Type B pancreatic cell (in vitro differentiated cells): ENCODE data around the gene PIGM. TPM values are rescaled to one million over a fixed set of nuclear protein-coding genes. Genes with fewer than 3 reads are reported as not detected.

Experiments
- DNase-seq: peaks from one replicate; pipeline ENCODE4 v3.0.0; 2021; ENCODE audit warnings: mixed read lengths; ENCODE audit not compliant: unreplicated experiment; ENCODE audit errors: extremely low spot score
- H3K27ac Mint-ChIP-seq: 2 replicates; pipeline ENCODE4 v1.8.0; 2021; ENCODE audit warnings: mild to moderate bottlenecking, mixed read lengths
- H3K27me3 Mint-ChIP-seq: 2 replicates; pipeline ENCODE4 v1.8.0; 2021; ENCODE audit warnings: mixed read lengths
- H3K36me3 Mint-ChIP-seq: 2 replicates; pipeline ENCODE4 v1.8.0; 2021; ENCODE audit warnings: mixed read lengths
- H3K4me1 Mint-ChIP-seq: one replicate; pipeline ENCODE4 v1.8.0; 2021; ENCODE audit warnings: mixed read lengths; ENCODE audit not compliant: unreplicated experiment
- H3K4me3 Mint-ChIP-seq: 2 replicates; pipeline ENCODE4 v1.8.0; 2021; ENCODE audit warnings: mild to moderate bottlenecking, mixed read lengths
- H3K9me3 Mint-ChIP-seq: 2 replicates; pipeline ENCODE4 v1.8.0; 2021; ENCODE audit warnings: mixed read lengths
- CTCF ChIP-seq: fragments of 200-600 bp; sonication (generic); conservative IDR thresholded peaks from 2 replicates; pipeline ENCODE4 v1.5.0; 2021; ENCODE audit warnings: antibody characterized with exemption, mild to moderate bottlenecking
- total RNA-seq: library from RNA; stranded (reverse); gene quantifications from 2 replicates; pipeline ENCODE4 v1.2.1, GENCODE V29; 2021; ENCODE audit warnings: low replicate concordance

The PIGM gene
- total RNA-seq, 1 donor from 2014 or later = 12.0 TPM

DNA sequence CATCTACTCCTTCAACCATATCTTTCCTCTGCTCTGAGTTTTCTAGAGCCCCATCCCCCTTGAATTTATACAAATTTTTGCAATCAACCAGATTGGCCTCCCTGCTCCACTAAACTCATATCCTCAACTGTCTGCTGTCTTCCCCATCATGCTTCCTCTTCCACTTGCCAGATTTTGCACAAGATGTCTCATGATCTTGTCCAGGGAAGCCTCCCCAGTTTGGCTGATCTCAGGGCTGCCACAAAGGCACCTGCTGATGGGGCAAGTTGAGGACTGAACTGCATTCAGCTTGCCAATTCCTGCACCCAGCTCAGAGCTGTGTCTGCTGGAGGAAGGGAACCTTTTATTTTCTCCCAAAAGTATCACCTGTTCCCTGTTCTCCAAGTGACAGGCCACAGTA, 45.7 kb upstream of the PIGM start:
- no peak overlapping the region for H3K27ac Mint-ChIP-seq
- no peak for DNase-seq
- H3K9me3 Mint-ChIP-seq = no peaks in the 10 kb centered on the region
- no peaks in the 10 kb centered on the region for H3K4me1 Mint-ChIP-seq
- no peaks in the 10 kb centered on the region for H3K36me3 Mint-ChIP-seq
- H3K27me3 Mint-ChIP-seq = peaks cover 90% of the 10 kb centered on the region
- no peak for TF ChIP-seq CTCF
- H3K4me3 Mint-ChIP-seq = no peak overlapping the region

DNA sequence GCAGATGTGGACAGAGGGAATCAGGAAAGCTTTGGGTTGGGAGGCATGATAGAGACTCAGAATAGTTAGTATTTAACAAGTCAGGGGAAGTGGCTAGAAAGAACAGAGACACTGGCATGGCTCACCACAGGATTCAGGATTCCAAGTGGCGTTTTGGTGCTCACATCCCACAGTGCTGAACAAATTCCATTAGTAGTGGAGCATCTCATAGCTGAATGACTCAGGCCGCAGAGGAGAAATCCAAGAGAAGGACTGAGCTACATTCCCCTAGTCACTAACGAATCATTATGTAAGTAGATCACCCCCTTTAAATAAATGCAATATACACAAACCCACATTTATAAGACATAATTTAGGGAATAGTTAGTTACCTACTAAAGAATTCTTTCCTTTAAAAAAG, 44.5 kb upstream of the PIGM start:
- DNase-seq = no peak
- Mint-ChIP-seq H3K9me3 (no peaks in the 10 kb centered on the region), H3K36me3 (no peaks in the 10 kb centered on the region), H3K27me3 (peaks cover 90% of the 10 kb centered on the region), H3K27ac (no peak overlapping the region), H3K4me1 (no peaks in the 10 kb centered on the region), H3K4me3 (no peak overlapping the region)
- no peak for TF ChIP-seq CTCF

DNA sequence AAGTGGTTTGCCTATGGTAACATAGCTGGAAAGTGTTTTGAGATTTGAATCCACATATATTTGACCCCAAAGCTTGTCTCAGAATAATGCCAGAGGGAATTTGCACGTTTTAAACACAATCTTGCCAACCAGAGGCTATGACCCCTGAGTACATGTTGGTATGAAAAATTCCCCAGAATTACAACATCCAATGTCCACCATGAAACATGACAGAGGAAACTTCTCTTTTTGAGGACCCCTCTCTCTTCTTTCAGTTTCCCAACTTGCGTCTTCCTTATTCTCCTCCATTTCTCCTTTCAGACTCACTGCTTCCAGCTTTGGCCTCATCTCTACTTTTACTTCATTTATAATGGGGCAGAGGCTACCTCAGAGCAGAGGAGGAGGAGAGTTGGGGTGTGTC, 44.0 kb upstream of the PIGM start:
- no peaks in the 10 kb centered on the region for H3K9me3 Mint-ChIP-seq
- no peak for TF ChIP-seq CTCF

DNA sequence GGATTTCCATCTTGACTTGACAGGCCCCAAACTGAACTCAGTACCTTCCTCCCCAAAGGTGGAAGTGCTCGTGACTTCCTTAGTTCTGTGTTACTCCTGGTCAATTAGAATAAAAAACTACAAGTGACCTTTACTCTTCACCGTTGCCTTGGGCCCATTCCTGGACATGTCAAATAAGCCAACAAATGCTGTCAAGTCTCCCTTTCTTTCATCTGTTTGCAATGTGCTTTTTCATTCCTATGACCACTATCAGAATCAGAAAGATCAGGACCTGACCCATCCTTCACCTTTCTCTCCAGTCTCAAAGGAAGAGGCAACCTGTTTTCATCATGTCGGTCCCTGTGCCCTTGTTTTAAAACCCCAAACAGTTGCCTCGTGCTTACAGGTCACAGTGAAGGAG, 43.1 kb upstream of the PIGM start:
- Mint-ChIP-seq H3K36me3 (no peaks in the 10 kb centered on the region), H3K4me3 (no peak overlapping the region), H3K27me3 (peaks cover 88% of the 10 kb centered on the region), H3K27ac (no peak overlapping the region), H3K4me1 (peaks cover 7% of the 10 kb centered on the region), H3K9me3 (no peaks in the 10 kb centered on the region)
- DNase-seq = no peak
- no peak for TF ChIP-seq CTCF

More for the DNA sequence above, 44.0 kb upstream of the PIGM start:
- Mint-ChIP-seq H3K27me3 (peaks cover 89% of the 10 kb centered on the region), H3K4me3 (no peak overlapping the region), H3K36me3 (no peaks in the 10 kb centered on the region), H3K4me1 (no peaks in the 10 kb centered on the region), H3K27ac (no peak overlapping the region)
- no peak for DNase-seq

DNA sequence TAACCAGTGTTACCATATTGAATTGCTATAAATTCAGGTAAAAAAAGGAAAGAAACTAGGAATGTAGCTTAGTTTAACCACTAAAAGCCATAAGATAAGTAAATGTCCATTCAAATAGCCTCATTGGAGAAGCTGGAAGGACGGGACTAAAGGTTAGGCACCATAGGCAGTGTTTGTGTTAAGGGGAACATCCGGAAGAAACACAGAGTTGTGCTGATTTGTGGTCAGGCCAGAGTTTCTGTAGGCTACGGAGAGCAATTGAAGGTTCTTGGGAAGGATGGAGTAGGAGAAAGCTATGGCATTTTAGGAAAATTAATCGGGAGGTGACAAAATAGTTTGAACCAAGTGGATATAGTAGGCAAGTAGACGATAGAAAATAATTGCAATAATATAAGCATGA, 39.5 kb upstream of the PIGM start:
- DNase-seq = no peak
- H3K4me1 Mint-ChIP-seq = peaks cover 13% of the 10 kb centered on the region
- H3K36me3 Mint-ChIP-seq = no peaks in the 10 kb centered on the region
- no peaks in the 10 kb centered on the region for H3K9me3 Mint-ChIP-seq
- no peak overlapping the region for H3K4me3 Mint-ChIP-seq
- no peak overlapping the region for H3K27ac Mint-ChIP-seq
- TF ChIP-seq CTCF = no peak
- peaks cover 90% of the 10 kb centered on the region for H3K27me3 Mint-ChIP-seq
